Fibroblast of lung (primary cell): ENCODE results near the gene HIGD2A. TPM values are rescaled to one million over a fixed set of nuclear protein-coding genes. Genes with fewer than 3 reads are reported as not detected.

Source experiments
- DNase-seq, 2 donors: peaks; one replicate each; pipeline versions ENCODE4 v3.0.0 to v3.0.0-alpha.2; 2010; ENCODE audit warnings: low read depth in 2 of 2
- H2AFZ ChIP-seq: 2 replicates; pipeline ENCODE4 v1.5.1; 2012; ENCODE audit warnings: low read length, control low read depth, inconsistent platforms
- H3K27ac ChIP-seq: 2 replicates; pipeline ENCODE4 v1.5.1; 2011; ENCODE audit warnings: low read length, control low read depth; ENCODE audit not compliant: insufficient read depth
- H3K27me3 ChIP-seq: 2 replicates; pipeline ENCODE4 v1.5.1; 2011; ENCODE audit warnings: mild to moderate bottlenecking, low read length; ENCODE audit not compliant: control insufficient read depth, insufficient read depth
- H3K36me3 ChIP-seq: 2 replicates; pipeline ENCODE4 v1.5.1; 2011; ENCODE audit warnings: low read length; ENCODE audit not compliant: control insufficient read depth, insufficient read depth
- H3K4me1 ChIP-seq: 2 replicates; pipeline ENCODE4 v1.5.1; 2011; ENCODE audit warnings: low read length; ENCODE audit not compliant: control insufficient read depth, insufficient read depth; ENCODE audit errors: extremely low read depth
- H3K4me2 ChIP-seq: 2 replicates; pipeline ENCODE4 v1.5.1; 2011; ENCODE audit warnings: low read length, control low read depth; ENCODE audit not compliant: insufficient read depth; ENCODE audit errors: extremely low read depth
- H3K4me3 ChIP-seq, 4 experiments: fragments of 200-600 bp in 1 of 4; sonication (generic) in 1 of 4; replicated peaks in 1 of 4; 2 replicates each; pipeline ENCODE4 v1.5.1; 2011 to 2016; ENCODE audit warnings: low read length in 4 of 4, low read depth in 3 of 4, mild to moderate bottlenecking in 3 of 4, control low read depth in 2 of 4, inconsistent platforms in 1 of 4, mixed read lengths in 1 of 4; ENCODE audit not compliant: insufficient read depth in 1 of 4; ENCODE audit errors: control extremely low read depth in 1 of 4
- H3K79me2 ChIP-seq: 2 replicates; pipeline ENCODE4 v1.5.1; 2012; ENCODE audit warnings: mild to moderate bottlenecking, low read length, inconsistent platforms; ENCODE audit not compliant: control insufficient read depth, insufficient read depth
- H3K9ac ChIP-seq: 2 replicates; pipeline ENCODE4 v1.5.1; 2011; ENCODE audit warnings: mild to moderate bottlenecking, low read length, control low read depth; ENCODE audit not compliant: insufficient read depth
- H3K9me3 ChIP-seq: 2 replicates; pipeline ENCODE4 v1.5.1; 2012; ENCODE audit warnings: low read depth, low read length; ENCODE audit not compliant: control insufficient read depth, insufficient read depth
- H4K20me1 ChIP-seq: 2 replicates; pipeline ENCODE4 v1.5.1; 2011; ENCODE audit warnings: low read length; ENCODE audit not compliant: control insufficient read depth, insufficient read depth; ENCODE audit errors: extremely low read depth
- EZH2 ChIP-seq: IDR thresholded peaks from 2 replicates; pipeline ENCODE4 v1.5.1; 2012; ENCODE audit warnings: low read length, control low read depth, mild to moderate bottlenecking; ENCODE audit errors: missing control alignments
- polyA plus RNA-seq, 2 donors: library from polyadenylated mRNA; depleted of rRNA in 1 of 2; stranded (reverse) in 1 of 2; unstranded in 1 of 2; fragments of >200 nt; gene quantifications; 2 replicates each; pipeline ENCODE4 v1.2.1, GENCODE V29; 2011 to 2012; ENCODE audit warnings: missing spikeins in 1 of 2
- total RNA-seq: library from RNA; depleted of rRNA; stranded (reverse); fragments of >200 nt; gene quantifications from 2 replicates; pipeline ENCODE4 v1.2.1, GENCODE V29; 2014
- TF ChIP-seq, protein P1 (sequence below), 2 donors: IDR thresholded peaks in 1 of 2; conservative IDR thresholded peaks in 1 of 2; 1 replicate in 1 of 2; 2 replicates in 1 of 2; pipeline ENCODE4 v1.5.1; 2011 to 2012; ENCODE audit warnings: low read length in 2 of 2, control low read depth in 1 of 2, inconsistent platforms in 1 of 2, low read depth in 1 of 2, mild to moderate bottlenecking in 1 of 2

Gene HIGD2A
- total and polyA plus RNA-seq, 2 donors (not counting 1 experiment from before 2014, with no cell fraction given): 54.7 to 77.6 TPM

DNA sequence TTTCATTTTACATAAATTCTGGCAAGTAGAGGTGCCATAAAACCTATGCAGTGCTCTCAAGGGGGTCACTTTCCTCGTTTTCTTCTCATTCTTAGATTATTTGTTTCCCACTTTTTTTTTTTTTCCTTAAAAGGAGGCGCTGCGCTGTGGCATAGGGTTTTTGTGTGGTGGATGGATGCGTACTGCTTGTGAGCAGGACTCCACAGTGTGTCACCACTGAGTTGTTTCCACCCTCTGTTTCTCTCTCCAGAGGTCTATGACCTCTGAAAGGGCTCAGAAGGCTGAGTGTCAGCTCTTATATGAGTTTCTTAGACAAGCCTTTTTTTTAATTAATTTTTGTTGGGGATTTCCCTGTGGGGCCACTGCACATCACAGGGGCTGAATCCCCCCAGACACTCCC lies 41.4 kb downstream of the HIGD2A start:
- Histone ChIP-seq H3K36me3 (no peaks in the 10 kb centered on the region), H4K20me1 (no peaks in the 10 kb centered on the region), H2AFZ (no peak overlapping the region), H3K9me3 (no peaks in the 10 kb centered on the region), H3K9ac (no peak overlapping the region), H3K27me3 (no peaks in the 10 kb centered on the region), H3K4me2 (no peak overlapping the region), H3K4me1 (no peaks in the 10 kb centered on the region), H3K79me2 (no peaks in the 10 kb centered on the region), H3K27ac (no peak overlapping the region), H3K4me3 (no peak overlapping the region)
- no peak for DNase-seq
- no peak for TF ChIP-seq EZH2
- TF ChIP-seq, protein P1, sequence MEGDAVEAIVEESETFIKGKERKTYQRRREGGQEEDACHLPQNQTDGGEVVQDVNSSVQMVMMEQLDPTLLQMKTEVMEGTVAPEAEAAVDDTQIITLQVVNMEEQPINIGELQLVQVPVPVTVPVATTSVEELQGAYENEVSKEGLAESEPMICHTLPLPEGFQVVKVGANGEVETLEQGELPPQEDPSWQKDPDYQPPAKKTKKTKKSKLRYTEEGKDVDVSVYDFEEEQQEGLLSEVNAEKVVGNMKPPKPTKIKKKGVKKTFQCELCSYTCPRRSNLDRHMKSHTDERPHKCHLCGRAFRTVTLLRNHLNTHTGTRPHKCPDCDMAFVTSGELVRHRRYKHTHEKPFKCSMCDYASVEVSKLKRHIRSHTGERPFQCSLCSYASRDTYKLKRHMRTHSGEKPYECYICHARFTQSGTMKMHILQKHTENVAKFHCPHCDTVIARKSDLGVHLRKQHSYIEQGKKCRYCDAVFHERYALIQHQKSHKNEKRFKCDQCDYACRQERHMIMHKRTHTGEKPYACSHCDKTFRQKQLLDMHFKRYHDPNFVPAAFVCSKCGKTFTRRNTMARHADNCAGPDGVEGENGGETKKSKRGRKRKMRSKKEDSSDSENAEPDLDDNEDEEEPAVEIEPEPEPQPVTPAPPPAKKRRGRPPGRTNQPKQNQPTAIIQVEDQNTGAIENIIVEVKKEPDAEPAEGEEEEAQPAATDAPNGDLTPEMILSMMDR (conservative IDR thresholded peaks at IDR 0.05 in 1 of 2, IDR thresholded peaks at IDR 0.05 in 1 of 2; ENCODE audit: low read depth in 1 of 2, low read length in 2 of 2): no peak

DNA sequence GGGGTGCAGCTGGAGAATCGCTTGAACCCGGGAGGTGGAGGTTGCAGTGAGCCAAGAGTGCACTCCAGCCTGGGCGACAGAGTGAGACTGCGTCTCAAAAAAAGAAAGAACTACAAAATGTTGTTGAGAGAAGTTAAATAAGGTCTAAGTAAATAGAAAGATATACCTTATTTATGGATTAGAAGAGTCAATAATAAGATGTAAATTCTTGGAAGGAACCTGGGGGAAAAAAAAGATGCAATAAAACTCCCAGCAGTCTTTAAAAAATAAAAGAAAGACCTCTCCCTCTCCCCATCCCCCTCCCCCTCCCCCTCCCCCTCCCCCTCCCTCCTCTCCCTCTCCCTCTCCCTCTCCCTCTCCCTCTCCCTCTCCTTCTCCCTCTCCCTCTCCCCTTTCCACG lies 44.2 kb downstream of the HIGD2A start:
- H3K4me2 ChIP-seq: no peak overlapping the region
- TF ChIP-seq EZH2: no peak
- TF ChIP-seq, protein P1 (conservative IDR thresholded peaks at IDR 0.05 in 1 of 2, IDR thresholded peaks at IDR 0.05 in 1 of 2; ENCODE audit: low read depth in 1 of 2, low read length in 2 of 2): no peak

DNA sequence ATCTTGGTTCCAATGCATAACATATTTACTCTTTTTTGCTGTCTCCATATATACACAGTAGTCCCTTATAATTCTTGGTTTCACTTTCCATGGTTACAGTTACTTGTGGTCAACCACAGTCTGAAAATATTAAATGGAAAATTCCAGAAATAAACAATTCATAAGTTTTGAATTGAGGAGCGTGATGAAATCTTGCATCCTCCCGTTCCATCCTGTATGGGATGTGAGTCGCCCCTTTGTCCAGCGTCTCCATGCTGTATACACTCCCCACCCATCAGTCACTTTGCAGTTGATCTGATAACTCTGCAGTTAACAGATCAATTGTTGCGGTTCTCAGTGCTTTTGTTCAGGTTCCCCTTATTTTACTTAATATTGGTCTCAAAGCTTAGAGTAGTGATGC lies 48.1 kb downstream of the HIGD2A start:
- H3K79me2 ChIP-seq: no peaks in the 10 kb centered on the region
- H3K36me3 ChIP-seq: no peaks in the 10 kb centered on the region
- H4K20me1 ChIP-seq: no peaks in the 10 kb centered on the region
- peak overlapping the region; percentile 37 for H2AFZ ChIP-seq
- no peaks in the 10 kb centered on the region for H3K27me3 ChIP-seq
- H3K9ac ChIP-seq: no peak overlapping the region
- peaks cover 2% of the 10 kb centered on the region for H3K4me1 ChIP-seq
- H3K4me2 ChIP-seq: peak overlapping the region; percentile 69
- H3K9me3 ChIP-seq: no peaks in the 10 kb centered on the region
- peak in 1 of 2 donors; percentile 71 for DNase-seq
- H3K27ac ChIP-seq: no peak overlapping the region
- no peak for TF ChIP-seq EZH2
- TF ChIP-seq, protein P1 (conservative IDR thresholded peaks at IDR 0.05 in 1 of 2, IDR thresholded peaks at IDR 0.05 in 1 of 2; ENCODE audit: low read depth in 1 of 2, low read length in 2 of 2): no peak
- peak overlapping the region in 1 of 4 experiments; percentile 19 for H3K4me3 ChIP-seq

More for the DNA sequence above, 44.2 kb downstream of the HIGD2A start:
- Histone ChIP-seq H3K27me3 (no peaks in the 10 kb centered on the region), H3K79me2 (no peaks in the 10 kb centered on the region), H3K4me1 (no peaks in the 10 kb centered on the region), H4K20me1 (no peaks in the 10 kb centered on the region), H3K4me3 (no peak overlapping the region), H3K9ac (no peak overlapping the region), H3K36me3 (no peaks in the 10 kb centered on the region), H2AFZ (no peak overlapping the region), H3K27ac (no peak overlapping the region), H3K9me3 (no peaks in the 10 kb centered on the region)
- no peak for DNase-seq
